GM23338 (cell line): Measurements from ENCODE around the gene TIGD7. TPM values are rescaled to one million over a fixed set of nuclear protein-coding genes. Genes with fewer than 3 reads are reported as not detected.

Source experiments
- ATAC-seq: fragments of 200-7000 bp; cut with Tn5 transposase; 3 replicates; pipeline ENCODE4 v1.9.1; 2020
- DNase-seq: peaks from one replicate; pipeline ENCODE4 v3.0.0-alpha.2; 2015; ENCODE audit warnings: low spot score
- H2AFZ ChIP-seq: fragments of 200-600 bp; sonication (generic); 2 replicates; pipeline ENCODE4 v1.8.0; 2016; ENCODE audit warnings: antibody characterized with exemption, mild to moderate bottlenecking, moderate library complexity
- H3F3A ChIP-seq: fragments of 200-600 bp; sonication (generic); replicated peaks from 2 replicates; pipeline ENCODE4 v1.8.0; 2017; ENCODE audit warnings: antibody characterized with exemption, mixed run types, low read depth
- H3K27ac ChIP-seq: fragments of 200-600 bp; sonication (generic); 2 replicates; pipeline ENCODE4 v1.6.1; 2016; ENCODE audit warnings: low read depth
- H3K27me3 ChIP-seq: fragments of 200-600 bp; sonication (generic); 2 replicates; pipeline ENCODE4 v1.8.0; 2016; ENCODE audit warnings: mild to moderate bottlenecking, mixed run types, moderate library complexity; ENCODE audit not compliant: insufficient read depth
- H3K36me3 ChIP-seq: fragments of 200-600 bp; sonication (generic); 2 replicates; pipeline ENCODE4 v1.8.0; 2016; ENCODE audit warnings: mild to moderate bottlenecking; ENCODE audit not compliant: insufficient read depth
- H3K4me1 ChIP-seq: fragments of 200-600 bp; sonication (generic); 2 replicates; pipeline ENCODE4 v1.8.0; 2016; ENCODE audit warnings: mild to moderate bottlenecking, moderate library complexity; ENCODE audit not compliant: insufficient read depth
- H3K4me2 ChIP-seq: fragments of 200-600 bp; sonication (generic); 2 replicates; pipeline ENCODE4 v1.7.1; 2017; ENCODE audit warnings: mixed run types
- H3K4me3 ChIP-seq: fragments of 200-600 bp; sonication (generic); 2 replicates; pipeline ENCODE4 v1.6.1; 2016; ENCODE audit warnings: mixed run types
- H3K79me2 ChIP-seq: fragments of 200-600 bp; sonication (generic); replicated peaks from 2 replicates; pipeline ENCODE4 v1.8.0; 2017; ENCODE audit warnings: mild to moderate bottlenecking; ENCODE audit not compliant: insufficient read depth
- H3K9me2 ChIP-seq: fragments of 200-600 bp; sonication (generic); 2 replicates; pipeline ENCODE4 v1.8.0; 2017; ENCODE audit not compliant: insufficient read depth
- H4K20me1 ChIP-seq: fragments of 200-600 bp; sonication (generic); replicated peaks from 2 replicates; pipeline ENCODE4 v1.8.0; 2017; ENCODE audit warnings: mild to moderate bottlenecking; ENCODE audit not compliant: insufficient read depth
- H3K27ac Mint-ChIP-seq: 2 replicates; pipeline ENCODE4 v1.8.0; 2020; ENCODE audit warnings: inconsistent platforms, mild to moderate bottlenecking, moderate library complexity, mixed read lengths
- H3K27me3 Mint-ChIP-seq: 3 replicates; pipeline ENCODE4 v1.8.0; 2022; ENCODE audit warnings: low read depth, mild to moderate bottlenecking, moderate library complexity, mixed read lengths, inconsistent platforms; ENCODE audit not compliant: insufficient read depth, poor library complexity
- H3K36me3 Mint-ChIP-seq: 3 replicates; pipeline ENCODE4 v1.8.0; 2021; ENCODE audit warnings: low read depth, mild to moderate bottlenecking, inconsistent platforms, moderate library complexity, mixed read lengths
- H3K4me1 Mint-ChIP-seq: 3 replicates; pipeline ENCODE4 v1.8.0; 2020; ENCODE audit warnings: mild to moderate bottlenecking, inconsistent platforms, mixed read lengths
- H3K4me3 Mint-ChIP-seq: 3 replicates; pipeline ENCODE4 v1.8.0; 2021; ENCODE audit warnings: moderate library complexity, mild to moderate bottlenecking, inconsistent platforms, mixed read lengths
- H3K9me3 Mint-ChIP-seq: 3 replicates; pipeline ENCODE4 v1.8.0; 2020; ENCODE audit warnings: moderate library complexity, mild to moderate bottlenecking, inconsistent platforms, mixed read lengths
- EZH2 ChIP-seq: fragments of 200-600 bp; sonication (generic); IDR thresholded peaks from one replicate; pipeline ENCODE4 v1.8.0; 2017; ENCODE audit warnings: antibody characterized with exemption, mild to moderate bottlenecking, low read depth; ENCODE audit not compliant: unreplicated experiment
- EZH2phosphoT487 ChIP-seq: fragments of 200-600 bp; sonication (generic); IDR thresholded peaks from one replicate; pipeline ENCODE4 v1.8.1; 2018; ENCODE audit warnings: antibody characterized with exemption; ENCODE audit not compliant: unreplicated experiment
- JUNB ChIP-seq: IDR thresholded peaks from one replicate; pipeline ENCODE4 v1.6.1; 2016; ENCODE audit warnings: antibody characterized with exemption; ENCODE audit not compliant: unreplicated experiment
- REST ChIP-seq: IDR thresholded peaks from one replicate; pipeline ENCODE4 v1.6.1; 2018; ENCODE audit warnings: antibody characterized with exemption; ENCODE audit not compliant: unreplicated experiment
- STAT1 ChIP-seq: IDR thresholded peaks from one replicate; pipeline ENCODE4 v1.6.1; 2016; ENCODE audit warnings: antibody characterized with exemption; ENCODE audit not compliant: unreplicated experiment
- polyA plus RNA-seq: library from polyadenylated mRNA; unstranded; fragments of >200 nt; fragmentation: Nextera tagmentation; extraction: Ambion mirVana; gene quantifications from 2 replicates; pipeline ENCODE4 v1.2.1, GENCODE V29; 2016
- total RNA-seq: library from RNA; depleted of rRNA; stranded (reverse); fragments of >200 nt; shearing (Covaris generic); gene quantifications from 2 replicates; pipeline ENCODE4 v1.2.3, GENCODE V29; 2014
- TF ChIP-seq, protein P1 (sequence below), 2 experiments: fragments of 200-600 bp in 1 of 2; sonication (generic) in 1 of 2; conservative IDR thresholded peaks; 2 replicates each; pipeline versions ENCODE4 v1.5.1 to v1.6.1; 2016 to 2017; ENCODE audit warnings: antibody characterized with exemption in 2 of 2, low read depth in 2 of 2, mild to moderate bottlenecking in 2 of 2, moderate library complexity in 1 of 2

TIGD7 gene
- total and polyA plus RNA-seq, 2 experiments from 2014 or later = 3.9 to 8.0 TPM

- no peak for TF ChIP-seq REST
- TF ChIP-seq EZH2phosphoT487 = no peak
- no peak for TF ChIP-seq EZH2
- TF ChIP-seq STAT1 = no peak
Measured at GRCh38 chr16:3285131-3285530, 20.1 kb downstream of the TIGD7 start (continued).

DNA sequence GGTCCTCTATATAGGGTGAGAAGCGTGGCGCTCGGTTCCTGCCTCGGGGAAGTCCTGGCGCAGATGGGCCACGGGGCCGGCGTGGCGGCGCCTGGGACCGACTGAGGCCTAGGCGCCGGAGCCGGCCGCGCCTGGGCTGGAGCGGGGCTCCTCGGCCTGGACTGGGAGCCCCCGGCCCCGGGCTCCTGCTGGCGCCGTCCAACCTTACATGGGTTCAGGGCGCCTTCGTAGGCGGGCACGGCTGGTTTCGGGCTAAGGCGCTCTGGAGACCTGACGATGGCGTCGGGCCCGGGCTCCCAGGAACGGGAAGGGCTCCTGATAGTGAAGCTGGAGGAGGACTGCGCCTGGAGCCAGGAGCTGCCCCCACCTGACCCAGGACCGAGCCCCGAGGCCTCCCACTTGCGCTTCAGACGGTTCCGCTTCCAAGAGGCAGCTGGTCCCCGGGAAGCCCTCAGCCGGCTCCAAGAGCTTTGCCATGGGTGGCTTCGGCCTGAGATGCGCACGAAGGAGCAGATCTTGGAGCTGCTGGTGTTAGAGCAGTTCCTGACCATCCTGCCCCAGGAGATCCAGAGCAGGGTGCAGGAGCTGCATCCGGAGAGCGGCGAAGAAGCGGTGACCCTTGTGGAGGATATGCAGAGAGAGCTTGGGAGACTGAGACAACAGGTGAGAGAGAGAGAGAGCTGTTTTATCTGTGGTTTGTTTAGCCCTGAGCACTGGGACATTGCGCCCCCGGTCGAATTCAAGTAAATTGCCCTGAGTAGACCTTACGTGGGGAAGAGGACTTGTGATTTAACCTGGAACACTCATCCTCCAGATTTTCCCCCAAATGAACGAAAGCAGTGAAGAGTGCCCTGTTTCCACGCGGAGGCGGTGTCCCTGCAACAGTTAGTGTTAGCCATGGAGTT is 21.4 kb downstream of the TIGD7 start:
- Histone ChIP-seq H3F3A (no peaks in the 10 kb centered on the region), H3K4me3 (peak overlapping the region; percentile 98), H3K27ac (peak overlapping the region; percentile 24; the same call in 1 of the 2 replicates), H3K4me1 (peaks cover 24% of the 10 kb centered on the region), H3K4me2 (peak overlapping the region; percentile 99), H3K9me2 (no peaks in the 10 kb centered on the region; the same call in 1 of the 2 replicates), H3K36me3 (peaks cover 22% of the 10 kb centered on the region), H3K27me3 (0 out of 2 replicates have a peak, but pooled peaks cover 7% of the 10 kb centered on the region), H4K20me1 (peaks cover 16% of the 10 kb centered on the region; the same call in 1 of the 2 replicates), H2AFZ (no peak overlapping the region), H3K79me2 (peaks cover 50% of the 10 kb centered on the region)
- H3K4me1 Mint-ChIP-seq = peaks cover 18% of the 10 kb centered on the region
- DNase-seq (peak; percentile 36), ATAC-seq (peak; percentile 39)
- H3K9me3 Mint-ChIP-seq = peaks cover 38% of the 10 kb centered on the region
- H3K36me3 Mint-ChIP-seq = peaks cover 51% of the 10 kb centered on the region
- H3K4me3 Mint-ChIP-seq = peak overlapping the region; percentile 99
- H3K27me3 Mint-ChIP-seq = peaks cover 24% of the 10 kb centered on the region
- H3K27ac Mint-ChIP-seq = peak overlapping the region; percentile 99
- TF ChIP-seq JUNB = no peak
- TF ChIP-seq REST = no peak
- no peak for TF ChIP-seq EZH2
- TF ChIP-seq STAT1 = no peak
- TF ChIP-seq, protein P1, sequence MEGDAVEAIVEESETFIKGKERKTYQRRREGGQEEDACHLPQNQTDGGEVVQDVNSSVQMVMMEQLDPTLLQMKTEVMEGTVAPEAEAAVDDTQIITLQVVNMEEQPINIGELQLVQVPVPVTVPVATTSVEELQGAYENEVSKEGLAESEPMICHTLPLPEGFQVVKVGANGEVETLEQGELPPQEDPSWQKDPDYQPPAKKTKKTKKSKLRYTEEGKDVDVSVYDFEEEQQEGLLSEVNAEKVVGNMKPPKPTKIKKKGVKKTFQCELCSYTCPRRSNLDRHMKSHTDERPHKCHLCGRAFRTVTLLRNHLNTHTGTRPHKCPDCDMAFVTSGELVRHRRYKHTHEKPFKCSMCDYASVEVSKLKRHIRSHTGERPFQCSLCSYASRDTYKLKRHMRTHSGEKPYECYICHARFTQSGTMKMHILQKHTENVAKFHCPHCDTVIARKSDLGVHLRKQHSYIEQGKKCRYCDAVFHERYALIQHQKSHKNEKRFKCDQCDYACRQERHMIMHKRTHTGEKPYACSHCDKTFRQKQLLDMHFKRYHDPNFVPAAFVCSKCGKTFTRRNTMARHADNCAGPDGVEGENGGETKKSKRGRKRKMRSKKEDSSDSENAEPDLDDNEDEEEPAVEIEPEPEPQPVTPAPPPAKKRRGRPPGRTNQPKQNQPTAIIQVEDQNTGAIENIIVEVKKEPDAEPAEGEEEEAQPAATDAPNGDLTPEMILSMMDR (conservative IDR thresholded peaks at IDR 0.05; ENCODE audit: low read depth in 2 of 2) = no peak
